Eye (tissue), 1 donor: Measurements from ENCODE around the gene PDIA2.

Experiments used
- DNase-seq: peaks from one replicate; pipeline ENCODE4 v3.0.0-alpha.2; 2015

PDIA2 gene

GRCh38 chr16:280991-281659 is 1.8 kb upstream of the PDIA2 start:
- peak; percentile 31 for DNase-seq

- no peak for DNase-seq
Observed at GRCh38 chr16:281660-282255, 1.2 kb upstream of the PDIA2 start.

GRCh38 chr16:282491-282890 is 473 bp upstream of the PDIA2 start:
- no peak for DNase-seq

- no peak for DNase-seq
Observed at GRCh38 chr16:284204-285120, 1.5 kb downstream of the PDIA2 start.

- no peak for DNase-seq
Observed at GRCh38 chr16:285146-286055, 2.4 kb downstream of the PDIA2 start.

GRCh38 chr16:286491-287297 is 3.7 kb downstream of the PDIA2 start:
- no peak for DNase-seq

- no peak for DNase-seq
Observed at GRCh38 chr16:287298-287811, 4.4 kb downstream of the PDIA2 start.

GRCh38 chr16:287981-288920 is 5.3 kb downstream of the PDIA2 start:
- no peak for DNase-seq

GRCh38 chr16:289395-289997 is 6.5 kb downstream of the PDIA2 start:
- no peak for DNase-seq

GRCh38 chr16:290015-290680 is 7.2 kb downstream of the PDIA2 start:
- DNase-seq, result no peak

GRCh38 chr16:290681-291405 is 7.9 kb downstream of the PDIA2 start:
- no peak for DNase-seq

GRCh38 chr16:291539-291938 is 8.6 kb downstream of the PDIA2 start:
- DNase-seq, result no peak

- DNase-seq, result no peak
Observed at GRCh38 chr16:293043-293775, 10.2 kb downstream of the PDIA2 start.

- no peak for DNase-seq
Observed at GRCh38 chr16:296276-296675, 13.3 kb downstream of the PDIA2 start.

- DNase-seq, result no peak
Observed at GRCh38 chr16:296806-297510, 14.0 kb downstream of the PDIA2 start.

GRCh38 chr16:297832-298231 is 14.9 kb downstream of the PDIA2 start:
- DNase-seq, result no peak

- DNase-seq, result no peak
Observed at GRCh38 chr16:301235-301634, 18.3 kb downstream of the PDIA2 start.
